Endothelial cell of umbilical vein (primary cell): ENCODE measurements around the gene CROCC.

Experiments
- CTCF ChIP-seq, 2 donors: IDR thresholded peaks; 1 replicate in 1 of 2; 2 replicates in 1 of 2; pipeline ENCODE4 v1.5.1; 2011; ENCODE audit warnings: low read length in 2 of 2, mild to moderate bottlenecking in 2 of 2, moderate library complexity in 2 of 2, control low read depth in 1 of 2, inconsistent platforms in 1 of 2, low read depth in 1 of 2; ENCODE audit not compliant: insufficient read depth in 1 of 2; ENCODE audit errors: extremely low read depth in 1 of 2
- POLR2A ChIP-seq: IDR thresholded peaks from 2 replicates; pipeline ENCODE4 v1.6.1; 2012; ENCODE audit warnings: low read depth, mild to moderate bottlenecking, control low read depth, low read length

GRCh38 chr1:16913181-16913832 is 8.4 kb upstream of the CROCC start:
- TF ChIP-seq POLR2A (no peak), CTCF (IDR thresholded peaks at IDR 0.05; ENCODE audit: extremely low read depth in 1 of 2, insufficient read depth in 1 of 2, low read depth in 1 of 2, low read length in 2 of 2) (no peak)
